Smooth muscle cell (in vitro differentiated cells): Measurements from ENCODE around the gene PRKAG2. TPM values are rescaled to one million over a fixed set of nuclear protein-coding genes. Genes with fewer than 3 reads are reported as not detected.

ENCODE experiments used
- DNase-seq: peaks from one replicate; lab custom pipeline; 2025; ENCODE audit not compliant: unreplicated experiment; lab: John Stamatoyannopoulos, UW
- H2AFZ ChIP-seq: fragments of 200-600 bp; sonication (generic); 2 replicates; pipeline ENCODE4 v1.6.0; 2016; ENCODE audit warnings: antibody characterized with exemption, low read depth, mild to moderate bottlenecking
- H3F3A ChIP-seq: fragments of 200-600 bp; sonication (generic); 2 replicates; pipeline ENCODE4 v1.6.0; 2017; ENCODE audit warnings: antibody characterized with exemption, low read depth
- H3K27ac ChIP-seq: fragments of 200-600 bp; sonication (generic); 2 replicates; pipeline ENCODE4 v1.5.1; 2016; ENCODE audit warnings: low read depth, mild to moderate bottlenecking
- H3K27me3 ChIP-seq: fragments of 200-600 bp; sonication (generic); 2 replicates; pipeline ENCODE4 v1.6.1; 2016; ENCODE audit warnings: low read depth, mild to moderate bottlenecking
- H3K36me3 ChIP-seq: fragments of 200-600 bp; sonication (generic); 2 replicates; pipeline ENCODE4 v1.5.1; 2016; ENCODE audit warnings: low read depth
- H3K4me1 ChIP-seq: fragments of 200-600 bp; sonication (generic); 2 replicates; pipeline ENCODE4 v1.5.1; 2016; ENCODE audit warnings: low read depth
- H3K4me2 ChIP-seq: fragments of 200-600 bp; sonication (generic); 2 replicates; pipeline ENCODE4 v1.6.0; 2016; ENCODE audit warnings: mild to moderate bottlenecking
- H3K4me3 ChIP-seq: fragments of 200-600 bp; sonication (generic); 2 replicates; pipeline ENCODE4 v1.5.1; 2016; ENCODE audit warnings: mild to moderate bottlenecking
- H3K79me2 ChIP-seq: fragments of 200-600 bp; sonication (generic); 2 replicates; pipeline ENCODE4 v1.6.0; 2016; ENCODE audit warnings: low read depth, mild to moderate bottlenecking
- H3K9ac ChIP-seq: fragments of 200-600 bp; sonication (generic); 2 replicates; pipeline ENCODE4 v1.6.0; 2016; ENCODE audit warnings: low read depth
- H3K9me3 ChIP-seq: fragments of 200-600 bp; sonication (generic); replicated peaks from 2 replicates; pipeline ENCODE4 v1.5.1; 2016; ENCODE audit warnings: low read depth
- H4K20me1 ChIP-seq: fragments of 200-600 bp; sonication (generic); 2 replicates; pipeline ENCODE4 v1.6.0; 2016; ENCODE audit warnings: low read depth
- CTCF ChIP-seq: fragments of 200-600 bp; sonication (generic); IDR thresholded peaks from 2 replicates; pipeline ENCODE4 v1.5.1; 2017; ENCODE audit warnings: borderline replicate concordance, mild to moderate bottlenecking, antibody characterized with exemption; ENCODE audit not compliant: insufficient read depth, poor library complexity, severe bottlenecking
- WGBS: methylation state at CpG from one replicate; pipeline ENCODE4 v1.1.7; 2016; ENCODE audit warnings: low lambda C conversion rate; 5-methylcytosine and 5-hydroxymethylcytosine counted together
- polyA plus RNA-seq: library from polyadenylated mRNA; unstranded; fragments of >200 nt; fragmentation: Nextera tagmentation; extraction: Ambion mirVana; gene quantifications from 2 replicates; pipeline ENCODE4 v1.2.1, GENCODE V29; 2016
- total RNA-seq: library from RNA; depleted of rRNA; stranded (reverse); fragments of >200 nt; gene quantifications from 2 replicates; pipeline ENCODE4 v1.2.3, GENCODE V29; 2014

The PRKAG2 gene
- total and polyA plus RNA-seq, 2 experiments from 2014 or later = 3.5 to 3.9 TPM

DNA sequence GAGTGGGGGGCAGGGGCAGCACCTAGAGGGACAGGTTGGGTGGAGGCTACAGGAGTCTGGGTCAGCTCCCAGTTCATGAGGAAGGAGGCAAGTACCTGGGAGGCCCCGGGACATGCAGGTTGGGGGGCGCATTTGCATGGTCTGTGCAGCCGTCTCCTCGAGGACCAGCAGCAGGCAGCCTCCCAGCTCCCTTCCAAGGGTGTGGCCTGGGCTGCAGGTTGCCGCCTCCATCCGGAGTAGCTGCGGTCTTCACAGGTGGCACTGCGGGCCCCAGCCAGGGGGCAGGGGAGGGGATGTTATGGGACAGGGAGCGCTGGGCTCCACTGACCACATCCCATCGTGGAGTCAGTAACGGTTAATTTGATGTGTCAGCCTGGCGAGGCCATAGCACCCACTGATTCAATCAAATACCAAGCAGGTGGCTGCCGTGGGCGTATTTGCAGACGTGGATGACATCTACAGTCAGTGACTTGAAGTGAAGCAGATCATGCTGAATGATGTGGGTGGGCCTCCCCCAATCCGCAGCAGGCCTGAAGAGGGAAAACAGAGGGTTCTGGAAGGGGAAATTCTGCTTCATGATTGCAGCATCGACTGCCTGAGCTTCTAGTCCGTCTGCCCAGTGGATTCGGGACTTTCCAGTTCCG is 81.6 kb downstream of the PRKAG2 start:
- Histone ChIP-seq H3K9ac (no peak overlapping the region), H3F3A (no peaks in the 10 kb centered on the region), H3K4me1 (no peaks in the 10 kb centered on the region), H2AFZ (no peak overlapping the region), H3K36me3 (no peaks in the 10 kb centered on the region), H3K27ac (no peak overlapping the region), H4K20me1 (no peaks in the 10 kb centered on the region), H3K4me3 (no peak overlapping the region), H3K79me2 (no peaks in the 10 kb centered on the region), H3K4me2 (no peak overlapping the region), H3K27me3 (no peaks in the 10 kb centered on the region), H3K9me3 (no peaks in the 10 kb centered on the region)
- 78% methylated on average over 20 of the region's 20 CpGs for WGBS
- no peak for DNase-seq
- TF ChIP-seq CTCF = no peak

DNA sequence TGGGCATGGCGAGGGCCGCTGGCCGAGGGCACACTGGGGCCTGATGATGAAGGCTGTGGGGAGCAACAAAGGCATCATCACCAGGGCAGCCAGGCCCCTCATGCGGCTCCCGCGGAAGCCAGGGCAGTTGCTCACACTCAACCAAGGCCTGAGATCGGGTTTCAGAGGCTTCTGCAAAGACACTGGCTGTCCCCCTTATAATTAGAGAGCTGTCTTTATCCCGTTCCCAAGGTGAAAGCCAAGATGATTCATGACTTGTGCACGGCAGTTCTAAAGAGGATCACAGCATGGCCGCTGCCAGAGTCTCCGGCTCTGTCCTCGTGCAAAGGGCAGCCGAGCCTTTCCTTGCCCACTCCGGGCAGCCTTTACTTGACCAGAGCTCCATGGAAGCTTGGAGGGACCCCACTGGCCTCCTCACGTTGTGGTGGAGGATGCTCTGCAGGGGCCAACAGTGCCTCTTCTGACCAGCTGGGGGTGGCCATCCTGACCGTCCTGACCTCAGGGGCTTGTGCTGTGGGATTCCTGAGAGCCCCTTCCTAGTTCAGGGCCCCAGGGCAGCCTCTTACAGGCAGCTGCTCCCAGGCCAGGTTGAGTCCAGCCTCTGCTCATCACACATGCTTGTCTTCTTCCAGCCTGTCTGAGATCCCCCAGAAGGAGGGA is 82.3 kb downstream of the PRKAG2 start:
- Histone ChIP-seq H3K4me1 (no peaks in the 10 kb centered on the region), H3K4me2 (no peak overlapping the region), H4K20me1 (no peaks in the 10 kb centered on the region), H2AFZ (no peak overlapping the region), H3K27me3 (no peaks in the 10 kb centered on the region), H3K79me2 (no peaks in the 10 kb centered on the region), H3K9me3 (no peaks in the 10 kb centered on the region), H3K9ac (no peak overlapping the region), H3F3A (no peaks in the 10 kb centered on the region), H3K4me3 (no peak overlapping the region), H3K27ac (no peak overlapping the region), H3K36me3 (no peaks in the 10 kb centered on the region)
- no peak for DNase-seq
- TF ChIP-seq CTCF = no peak
- WGBS = 56% methylated on average over 16 of the region's 16 CpGs

DNA sequence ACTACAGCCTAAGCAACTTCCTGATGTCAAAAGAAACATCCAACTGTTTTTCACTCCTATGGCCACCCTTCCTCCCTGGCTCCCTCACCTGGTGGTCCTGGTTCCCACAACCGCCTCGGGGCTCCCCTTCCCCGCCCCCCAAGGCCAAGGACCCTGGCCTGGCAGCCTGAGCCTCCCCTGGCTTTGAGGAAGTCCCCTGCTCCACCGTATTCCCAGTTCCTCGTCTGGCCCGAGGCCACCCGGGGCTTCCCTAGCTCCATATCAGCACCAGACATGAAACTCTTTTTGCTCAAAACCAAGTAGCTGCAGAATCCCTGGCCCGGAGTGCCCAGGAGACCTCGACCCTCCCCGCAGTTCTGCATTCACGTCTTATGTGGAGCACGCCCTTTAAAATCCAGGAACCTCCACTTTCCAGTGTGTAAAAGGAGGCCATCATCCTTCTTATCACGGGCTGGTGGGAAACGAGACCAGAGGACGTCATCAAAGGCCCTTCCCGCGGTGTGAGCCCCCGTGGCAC is 82.9 kb downstream of the PRKAG2 start:
- H3F3A ChIP-seq = no peaks in the 10 kb centered on the region
- no peaks in the 10 kb centered on the region for H3K27me3 ChIP-seq
- H3K27ac ChIP-seq = no peak overlapping the region
- no peaks in the 10 kb centered on the region for H3K9me3 ChIP-seq
- H3K9ac ChIP-seq = no peak overlapping the region
- WGBS = 91% methylated on average over 18 of the region's 18 CpGs
- H4K20me1 ChIP-seq = no peaks in the 10 kb centered on the region
- no peaks in the 10 kb centered on the region for H3K79me2 ChIP-seq
- no peak overlapping the region for H3K4me3 ChIP-seq
- no peaks in the 10 kb centered on the region for H3K36me3 ChIP-seq
- no peak overlapping the region for H2AFZ ChIP-seq
- no peak for DNase-seq
- no peaks in the 10 kb centered on the region for H3K4me1 ChIP-seq
- H3K4me2 ChIP-seq = no peak overlapping the region
- no peak for TF ChIP-seq CTCF

DNA sequence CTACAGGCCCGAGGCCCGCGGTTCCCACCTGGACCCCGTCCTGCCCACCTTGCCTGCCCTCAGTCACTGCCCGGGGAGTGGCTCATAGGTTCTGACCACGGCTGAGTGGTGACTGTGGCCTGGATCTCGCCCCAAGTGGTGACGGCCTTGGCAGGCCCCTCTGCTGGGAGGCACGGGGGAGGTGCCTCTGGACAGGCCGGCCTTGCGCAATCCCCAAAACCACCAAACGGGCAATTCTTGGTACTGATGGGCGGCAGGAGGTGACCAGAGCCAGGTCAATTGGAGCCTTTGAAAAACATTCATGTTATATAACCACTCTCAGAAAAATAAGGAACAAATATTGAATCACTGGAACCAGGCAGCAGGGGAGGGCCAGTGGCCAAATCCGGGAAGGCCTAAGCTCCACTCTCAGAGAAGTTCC is 83.4 kb downstream of the PRKAG2 start:
- Histone ChIP-seq H3F3A (no peaks in the 10 kb centered on the region), H2AFZ (no peak overlapping the region), H3K27me3 (no peaks in the 10 kb centered on the region), H3K4me3 (no peak overlapping the region), H3K36me3 (no peaks in the 10 kb centered on the region), H3K9me3 (no peaks in the 10 kb centered on the region), H3K4me1 (no peaks in the 10 kb centered on the region), H3K4me2 (no peak overlapping the region), H3K27ac (no peak overlapping the region), H3K79me2 (no peaks in the 10 kb centered on the region), H4K20me1 (no peaks in the 10 kb centered on the region), H3K9ac (no peak overlapping the region)
- 93% methylated on average over 14 of the region's 14 CpGs for WGBS
- no peak for DNase-seq
- no peak for TF ChIP-seq CTCF
